Effector memory CD4-positive, alpha-beta T cell (primary cell): ENCODE measurements around the gene SMARCC2.

ENCODE experiments used
- DNase-seq, 3 donors: peaks; one replicate each; pipeline ENCODE4 v3.0.0-alpha.2; 2020
- H3K27ac ChIP-seq: 2 replicates; pipeline ENCODE4 v1.7.0; 2013; ENCODE audit warnings: mild to moderate bottlenecking, low read length, moderate library complexity; ENCODE audit not compliant: insufficient read depth, poor library complexity, severe bottlenecking
- H3K27me3 ChIP-seq: replicated peaks from 2 replicates; pipeline ENCODE4 v1.7.0; 2013; ENCODE audit warnings: mild to moderate bottlenecking, low read length; ENCODE audit not compliant: insufficient read depth, control insufficient read depth, poor library complexity, severe bottlenecking
- H3K36me3 ChIP-seq: 2 replicates; pipeline ENCODE4 v1.7.0; 2013; ENCODE audit warnings: mild to moderate bottlenecking, low read length, moderate library complexity; ENCODE audit not compliant: control insufficient read depth, insufficient read depth
- H3K4me1 ChIP-seq: 2 replicates; pipeline ENCODE4 v1.7.0; 2013; ENCODE audit warnings: low read length, mild to moderate bottlenecking; ENCODE audit not compliant: control insufficient read depth, insufficient read depth, poor library complexity, severe bottlenecking
- H3K4me3 ChIP-seq: 2 replicates; pipeline ENCODE4 v1.7.0; 2013; ENCODE audit warnings: low read length, low read depth, mild to moderate bottlenecking; ENCODE audit not compliant: insufficient read depth, poor library complexity, severe bottlenecking
- H3K9me3 ChIP-seq: 2 replicates; pipeline ENCODE4 v1.7.0; 2013; ENCODE audit warnings: mild to moderate bottlenecking, low read length, moderate library complexity; ENCODE audit not compliant: control insufficient read depth

The SMARCC2 gene

GRCh38 chr12:56116267-56117081, 72.8 kb downstream of the SMARCC2 start, which contains the start of gene RPL41:
RPL41 (plus strand) TSS chr12:56116633.
- Histone ChIP-seq H3K27me3 (no peaks in the 10 kb centered on the region), H3K4me1 (peaks cover 29% of the 10 kb centered on the region), H3K9me3 (no peaks in the 10 kb centered on the region), H3K36me3 (peaks cover 22% of the 10 kb centered on the region), H3K27ac (peak within 1 kb of the TSS; percentile 92), H3K4me3 (peak within 1 kb of the TSS; percentile 84)
- DNase-seq: peak; percentile 86 to 89 (median 89)

DNA sequence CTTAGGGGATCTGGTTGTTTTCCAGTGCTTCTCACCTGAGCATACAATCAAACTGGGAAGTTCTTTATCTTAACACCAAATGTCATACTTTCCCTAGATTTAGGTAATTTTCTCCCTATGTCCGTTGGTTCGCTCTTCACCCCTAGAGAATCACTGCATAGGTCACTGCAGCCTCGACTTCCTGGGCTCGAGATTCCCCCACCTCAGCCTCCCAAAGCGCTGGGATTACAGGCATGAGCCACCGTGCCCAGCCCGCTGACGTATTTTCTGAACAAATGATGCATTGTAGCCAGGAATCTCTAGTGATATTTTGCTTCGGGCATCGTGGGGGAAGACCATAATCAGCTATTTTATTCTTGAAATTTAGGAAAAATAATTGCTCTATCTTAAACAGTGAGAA, 74.0 kb downstream of the SMARCC2 start:
- peak overlapping the region; percentile 92 for H3K27ac ChIP-seq
- no peaks in the 10 kb centered on the region for H3K27me3 ChIP-seq
- H3K4me1 ChIP-seq: peaks cover 29% of the 10 kb centered on the region
- no peaks in the 10 kb centered on the region for H3K9me3 ChIP-seq
- peaks cover 26% of the 10 kb centered on the region for H3K36me3 ChIP-seq
- no peak for DNase-seq
- no peak overlapping the region for H3K4me3 ChIP-seq

DNA sequence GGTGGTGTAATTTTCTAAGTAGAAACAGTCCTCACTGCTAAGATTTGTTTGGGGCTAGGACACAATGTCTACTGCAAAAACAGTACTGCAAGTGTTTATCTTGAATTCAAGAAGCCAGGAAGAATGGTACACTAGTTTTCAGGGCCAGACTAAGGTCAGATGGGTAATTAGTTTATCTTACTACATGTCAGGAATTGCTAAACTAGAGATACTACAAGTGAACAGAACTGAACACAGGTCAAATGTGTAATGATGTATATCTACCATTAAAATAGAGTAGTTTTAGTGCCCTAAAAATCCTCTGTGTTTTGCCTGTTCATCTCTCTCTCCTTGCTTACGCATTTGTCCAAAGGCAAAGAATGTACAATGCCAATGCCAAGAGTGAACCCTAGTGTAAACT, 75.2 kb downstream of the SMARCC2 start:
- peaks cover 37% of the 10 kb centered on the region for H3K36me3 ChIP-seq

More for the DNA sequence above, 75.2 kb downstream of the SMARCC2 start:
- H3K27me3 ChIP-seq: no peaks in the 10 kb centered on the region
- no peaks in the 10 kb centered on the region for H3K9me3 ChIP-seq
- DNase-seq: no peak
- peaks cover 22% of the 10 kb centered on the region for H3K4me1 ChIP-seq
- H3K27ac ChIP-seq: no peak overlapping the region
- H3K4me3 ChIP-seq: no peak overlapping the region
